Activated CD8-positive, alpha-beta memory T cell treated with anti-CD3 and anti-CD28 coated beads for 48 hours (primary cell): ENCODE results near the gene KDM2A.
"Not testable (repeated sequence)": the region's sequence is repeated elsewhere in the genome, so short reads cannot be mapped to it uniquely, and the experiment has no call there.

ENCODE experiments used
- DNase-seq, 3 experiments: peaks; one replicate each; pipeline ENCODE4 v3.0.0-alpha.2; 2020; ENCODE audit warnings: low read depth in 2 of 3, low spot score in 2 of 3

KDM2A gene

DNA sequence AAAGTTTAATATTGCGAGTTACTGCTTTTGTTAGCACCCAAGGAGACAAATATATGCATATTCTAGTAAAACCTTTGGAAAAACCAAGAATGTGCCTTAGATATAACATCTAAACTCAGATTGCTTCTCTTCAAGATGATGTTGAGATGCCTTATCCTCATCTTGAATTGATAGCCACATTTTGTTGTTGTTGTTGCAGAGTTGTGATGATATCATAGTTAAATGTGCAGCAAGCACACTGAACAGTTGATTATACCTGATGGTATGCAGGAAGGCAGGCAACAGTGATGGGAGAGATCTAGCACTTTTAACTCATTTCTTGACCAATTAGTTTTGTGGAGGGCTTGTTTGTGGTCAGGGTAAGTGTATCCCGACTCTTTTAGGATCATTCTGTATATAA lies 48.0 kb downstream of the KDM2A start:
- no peak for DNase-seq

- no peak for DNase-seq
Observed at GRCh38 chr11:67167719-67168118, 48.7 kb downstream of the KDM2A start.

DNA sequence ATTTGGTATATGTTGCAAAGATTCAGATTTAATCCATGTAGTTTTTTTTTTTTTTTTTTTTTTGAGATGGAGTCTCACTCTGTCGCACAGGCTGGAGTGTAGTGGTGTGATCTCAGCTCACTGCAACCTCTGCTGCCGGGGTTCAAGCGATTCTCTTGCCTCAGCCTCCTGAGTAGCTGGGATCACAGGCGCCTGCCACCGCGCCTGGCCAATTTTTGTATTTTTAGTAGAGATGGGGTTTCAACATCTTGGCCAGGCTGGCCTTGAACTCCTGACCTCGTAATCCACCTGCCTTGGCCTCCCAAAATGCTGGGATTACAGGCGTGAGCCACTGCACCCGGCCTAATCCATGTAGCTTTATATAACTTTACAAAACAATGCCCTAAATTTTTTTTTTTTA lies 49.8 kb downstream of the KDM2A start:
- not testable (repeated sequence) for DNase-seq

GRCh38 chr11:67174311-67174710 lies 55.2 kb downstream of the KDM2A start:
- no peak for DNase-seq

DNA sequence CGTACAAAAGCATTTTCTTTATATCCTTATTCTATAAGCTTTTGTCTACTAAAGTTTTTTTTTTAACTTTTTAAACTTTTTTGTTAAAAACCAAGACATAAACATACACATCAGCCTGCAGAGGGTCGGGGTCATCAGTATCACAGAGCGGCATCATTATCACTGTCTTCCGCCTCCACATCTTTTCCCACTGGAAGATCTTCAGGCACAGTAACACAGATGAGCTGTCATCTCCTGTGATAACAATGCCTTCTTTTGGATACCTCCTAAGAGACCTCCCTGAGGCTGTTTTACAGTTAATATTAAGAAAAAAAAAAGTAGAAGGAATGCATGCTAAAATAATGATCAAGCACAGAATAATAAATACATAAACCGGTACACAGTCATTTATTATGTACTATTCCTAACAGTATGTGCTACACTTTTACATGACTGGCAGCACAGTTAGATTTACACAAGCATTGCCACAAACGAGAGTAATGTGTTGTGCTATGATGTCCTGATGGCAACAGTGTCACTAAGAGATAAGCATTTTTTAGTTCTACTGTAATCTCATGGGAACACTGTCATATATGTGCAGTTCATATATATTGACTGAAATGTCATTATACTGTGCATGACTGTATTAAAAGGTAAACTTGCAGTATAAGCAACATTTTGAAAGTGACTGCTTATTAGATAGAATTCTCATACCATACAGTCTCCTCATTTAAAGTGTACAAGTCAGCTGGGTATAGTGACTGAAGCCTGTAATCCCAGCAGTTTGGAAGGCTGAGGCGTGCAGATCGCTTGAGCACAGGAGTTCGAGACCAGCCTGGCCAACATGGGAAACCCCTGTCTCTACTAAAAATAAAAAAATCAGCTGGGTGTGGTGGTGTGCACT lies 58.6 kb downstream of the KDM2A start:
- no peak for DNase-seq

DNA sequence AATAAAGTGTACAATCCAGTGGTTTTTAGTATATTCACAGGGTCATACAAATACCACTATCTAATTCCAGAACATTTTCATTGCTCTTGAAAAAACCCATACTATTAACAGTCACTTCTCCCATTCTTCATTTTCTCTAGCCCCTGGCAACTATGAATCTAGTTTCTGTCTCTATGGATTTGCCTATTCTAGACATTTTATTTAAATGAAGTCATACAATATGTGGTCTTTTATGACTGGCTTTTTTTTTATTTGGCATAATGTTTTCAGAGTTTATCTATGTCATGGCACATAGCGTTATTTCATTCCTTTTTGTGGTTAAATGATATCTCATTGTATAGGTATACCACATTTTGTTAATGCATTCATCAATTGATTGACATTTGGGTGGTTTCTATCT lies 59.4 kb downstream of the KDM2A start:
- DNase-seq = no peak

DNA sequence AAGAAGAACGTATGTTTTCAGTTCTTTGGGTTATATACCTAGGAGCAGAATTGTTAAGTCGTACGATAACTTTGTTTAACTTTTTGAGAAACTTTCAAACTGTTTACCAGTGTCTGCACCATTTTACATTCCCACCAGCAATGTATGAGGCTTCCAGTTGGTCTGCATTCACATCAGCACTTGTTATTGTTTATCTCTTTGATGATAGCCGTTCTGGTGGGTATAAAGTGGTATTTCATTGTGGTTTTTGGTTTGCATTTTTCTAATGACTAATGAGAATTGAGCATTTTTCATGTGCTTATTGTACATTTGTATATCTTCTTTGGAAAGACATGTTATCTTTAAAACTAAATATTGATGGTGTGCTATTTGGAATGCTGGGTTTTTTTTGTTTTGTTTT lies 59.8 kb downstream of the KDM2A start:
- DNase-seq = no peak

DNA sequence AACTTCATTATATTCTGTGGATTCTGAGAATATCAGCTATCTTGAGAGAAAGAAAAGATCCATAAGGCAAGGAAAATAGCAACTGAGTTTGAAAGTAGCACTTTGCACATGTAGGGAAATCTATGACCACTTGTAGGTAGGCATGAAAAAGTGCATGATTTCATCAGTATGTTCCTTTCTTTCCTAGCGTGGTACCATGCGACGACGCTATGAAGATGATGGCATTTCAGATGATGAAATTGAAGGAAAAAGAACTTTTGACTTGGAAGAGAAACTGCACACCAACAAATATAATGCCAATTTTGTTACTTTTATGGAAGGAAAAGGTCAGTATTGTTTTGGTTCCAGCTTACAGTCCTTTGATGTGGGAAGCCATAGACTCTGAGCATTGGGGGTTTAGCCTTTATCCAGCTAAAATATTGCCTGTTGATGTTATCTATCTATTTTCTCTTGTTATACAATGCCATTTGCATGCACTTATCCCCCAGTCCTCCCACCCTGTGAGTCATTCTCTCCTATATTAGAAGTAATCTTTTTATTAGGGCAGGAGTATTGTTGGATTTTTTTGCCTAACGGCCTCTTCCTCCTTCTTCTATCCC lies 60.9 kb downstream of the KDM2A start:
- no peak for DNase-seq

DNA sequence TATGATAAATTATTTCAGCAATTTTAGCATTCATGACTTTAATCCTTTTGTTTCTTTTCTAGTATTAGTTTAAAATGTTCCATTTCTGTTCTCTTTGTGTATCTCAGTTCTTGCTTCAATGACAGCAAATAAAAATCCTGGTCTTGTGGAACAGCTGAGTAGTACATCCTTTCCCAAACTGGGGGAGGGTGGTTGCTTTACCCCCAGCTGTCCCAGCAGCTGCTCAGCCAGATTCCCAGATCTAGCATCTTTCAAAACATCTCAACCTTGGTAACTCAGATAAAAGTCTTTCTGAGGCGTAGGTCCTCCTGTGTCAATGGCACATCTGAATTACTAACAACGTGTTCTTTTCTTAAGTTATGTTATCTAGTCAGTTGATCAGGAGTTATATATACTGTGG lies 75.0 kb downstream of the KDM2A start:
- DNase-seq = no peak

- no peak for DNase-seq
Observed at GRCh38 chr11:67195971-67196456, 77.0 kb downstream of the KDM2A start.

GRCh38 chr11:67197606-67198005 lies 78.5 kb downstream of the KDM2A start:
- no peak for DNase-seq

DNA sequence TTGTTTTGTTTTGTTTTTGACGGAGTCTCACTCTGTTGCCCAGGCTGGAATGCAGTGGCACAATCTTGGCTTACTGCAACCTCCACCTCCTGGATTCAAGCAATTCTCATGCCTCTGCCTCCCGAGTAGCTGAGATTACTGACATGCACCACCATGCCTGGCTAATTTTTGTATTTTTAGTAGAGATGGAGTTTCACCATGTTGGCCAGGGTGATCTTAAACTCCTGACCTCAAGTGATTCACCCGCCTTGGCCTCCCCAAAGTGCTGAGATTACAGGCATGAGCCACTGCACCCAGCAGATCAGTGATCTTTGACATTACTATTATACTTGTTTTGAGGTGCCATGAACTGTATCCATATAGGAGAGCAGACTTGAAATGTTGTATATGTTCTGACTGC lies 79.7 kb downstream of the KDM2A start:
- DNase-seq = not testable (repeated sequence)

DNA sequence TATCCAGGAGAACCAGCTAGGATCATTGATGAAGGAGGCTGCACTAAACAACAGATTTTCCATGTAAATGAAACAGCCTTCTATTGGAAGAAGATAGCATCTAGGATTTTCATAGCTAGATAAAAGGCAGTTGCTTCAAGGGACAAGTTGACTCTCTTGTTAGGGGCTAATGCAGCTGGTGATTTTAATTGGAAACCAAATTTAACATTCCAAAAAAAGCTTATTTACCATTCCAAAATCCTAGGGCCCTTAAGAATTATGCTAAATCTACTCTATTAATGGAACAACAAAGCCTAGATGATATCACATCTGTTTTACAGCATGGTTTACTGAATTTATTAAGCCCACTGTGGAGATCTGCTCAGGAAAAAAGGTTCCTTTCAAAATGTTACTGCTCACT lies 80.7 kb downstream of the KDM2A start:
- no peak for DNase-seq

- no peak for DNase-seq
Observed at GRCh38 chr11:67202028-67202427, 83.0 kb downstream of the KDM2A start.

- no peak for DNase-seq
Observed at GRCh38 chr11:67204822-67205221, 85.8 kb downstream of the KDM2A start.

DNA sequence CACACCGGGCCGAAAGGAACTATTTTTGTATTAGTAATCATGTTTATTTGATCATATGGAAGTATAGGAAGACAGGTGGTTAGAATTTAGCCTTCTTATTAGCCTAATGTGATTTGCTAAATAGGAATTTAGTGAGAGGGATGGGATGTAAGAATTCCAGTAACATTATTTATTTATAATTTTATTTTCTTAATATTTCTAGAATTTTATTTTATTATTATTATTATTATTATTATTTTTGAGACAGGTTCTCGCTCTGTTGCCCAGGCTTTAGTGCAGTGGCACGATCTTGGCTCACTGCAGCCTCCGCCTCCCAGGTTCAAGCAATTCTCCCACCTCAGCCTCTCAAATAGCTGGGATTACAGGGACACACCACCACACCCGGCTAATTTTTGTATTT lies 90.2 kb downstream of the KDM2A start:
- not testable (repeated sequence) for DNase-seq

- DNase-seq = no peak
Observed at GRCh38 chr11:67211656-67212436, 92.8 kb downstream of the KDM2A start.

GRCh38 chr11:67213178-67213621 lies 94.1 kb downstream of the KDM2A start:
- DNase-seq = no peak

DNA sequence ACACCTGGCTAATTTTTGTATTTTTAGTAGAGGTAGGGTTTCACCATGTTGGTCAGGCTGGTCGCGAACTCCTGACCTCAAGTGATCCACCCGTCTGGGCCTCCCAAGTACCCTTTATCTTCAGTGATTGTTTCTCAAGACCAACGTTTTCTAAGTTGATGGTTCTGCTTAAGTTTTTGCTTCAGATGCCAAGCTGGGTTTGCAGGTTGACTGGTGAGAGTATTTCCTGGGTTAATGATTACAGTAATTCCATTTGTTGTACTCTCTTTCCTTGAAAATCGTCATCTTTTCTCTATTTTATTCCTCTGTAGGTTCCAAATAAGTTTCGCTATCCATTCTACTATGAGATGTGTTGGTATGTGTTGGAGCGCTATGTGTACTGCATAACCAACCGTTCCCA lies 108.7 kb downstream of the KDM2A start:
- no peak for DNase-seq

DNA sequence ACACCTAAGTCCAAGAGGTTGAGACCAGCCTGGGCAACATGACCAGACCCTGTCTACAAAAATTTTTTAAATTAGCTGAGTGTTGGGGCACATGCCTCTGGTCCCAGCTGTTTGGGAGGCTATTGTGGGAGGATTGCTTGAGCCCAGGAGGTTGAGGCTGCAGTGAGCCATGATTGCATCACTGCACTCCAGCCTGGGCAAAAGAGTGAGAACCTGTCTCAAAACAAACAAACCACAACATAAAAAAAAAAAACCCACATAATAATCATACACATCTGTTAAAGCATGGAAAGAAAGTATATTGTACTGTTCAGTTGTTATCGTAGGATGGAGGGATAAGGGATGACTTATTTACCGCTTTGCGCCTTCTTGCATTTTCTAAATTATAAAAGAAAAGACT lies 111.3 kb downstream of the KDM2A start:
- no peak for DNase-seq

DNA sequence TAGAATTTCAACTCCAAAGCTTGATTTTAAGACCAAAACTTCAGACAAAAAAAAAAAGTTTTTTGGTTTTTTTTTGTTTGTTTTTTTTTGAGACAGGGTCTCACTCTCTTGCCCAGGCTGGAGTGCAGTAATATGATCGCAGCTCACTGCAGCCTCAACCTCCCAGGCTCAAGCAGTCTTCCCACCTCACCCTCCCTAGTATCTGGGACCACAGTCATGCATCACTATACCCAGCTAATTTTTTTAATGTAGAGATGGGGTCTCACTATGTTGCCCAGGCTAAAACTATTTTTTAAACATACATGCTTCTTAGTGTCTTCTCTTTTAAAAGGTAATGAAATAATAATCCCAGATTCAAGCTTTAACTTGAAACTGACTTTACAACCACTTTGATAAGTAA lies 111.8 kb downstream of the KDM2A start:
- no peak for DNase-seq
